H9 (cell line): ENCODE results near the gene NUP210. TPM values are rescaled to one million over a fixed set of nuclear protein-coding genes. Genes with fewer than 3 reads are reported as not detected.

Experiments used
- DNase-seq: peaks from one replicate; pipeline ENCODE4 v3.0.0-alpha.2; 2017
- H2AFZ ChIP-seq: one replicate; pipeline ENCODE4 v1.6.1; 2013; ENCODE audit warnings: mild to moderate bottlenecking, low read length, control low read depth, moderate library complexity
- H2AK5ac ChIP-seq: 2 replicates; pipeline ENCODE4 v1.6.1; 2013; ENCODE audit warnings: low read length, control low read depth, mixed read lengths; ENCODE audit not compliant: insufficient read length
- H2BK120ac ChIP-seq: one replicate; pipeline ENCODE4 v1.6.1; 2013; ENCODE audit warnings: low read depth, mild to moderate bottlenecking, low read length, control low read depth, inconsistent platforms; ENCODE audit not compliant: poor library complexity, severe bottlenecking
- H2BK12ac ChIP-seq: 2 replicates; pipeline ENCODE4 v1.6.1; 2013; ENCODE audit warnings: low read length, control low read depth, mixed read lengths, low read depth; ENCODE audit not compliant: insufficient read length
- H2BK15ac ChIP-seq: 2 replicates; pipeline ENCODE4 v1.6.1; 2013; ENCODE audit warnings: low read depth, low read length, control low read depth
- H2BK20ac ChIP-seq: one replicate; pipeline ENCODE4 v1.6.1; 2013; ENCODE audit warnings: low read depth, mild to moderate bottlenecking, low read length, control low read depth, inconsistent platforms; ENCODE audit not compliant: poor library complexity, severe bottlenecking
- H2BK5ac ChIP-seq: 2 replicates; pipeline ENCODE4 v1.6.1; 2013; ENCODE audit warnings: low read length, control low read depth, mixed read lengths; ENCODE audit not compliant: insufficient read length
- H3K14ac ChIP-seq: 2 replicates; pipeline ENCODE4 v1.6.1; 2013; ENCODE audit warnings: low read length, control low read depth; ENCODE audit not compliant: insufficient read depth
- H3K18ac ChIP-seq: 2 replicates; pipeline ENCODE4 v1.6.1; 2013; ENCODE audit warnings: low read depth, mild to moderate bottlenecking, mixed read lengths, low read length, control low read depth; ENCODE audit not compliant: insufficient read length
- H3K23ac ChIP-seq: 2 replicates; pipeline ENCODE4 v1.6.1; 2013; ENCODE audit warnings: low read length, control low read depth, mixed read lengths, low read depth; ENCODE audit not compliant: insufficient read length
- H3K23me2 ChIP-seq: 2 replicates; pipeline ENCODE4 v1.6.1; 2013; ENCODE audit warnings: low read depth, mild to moderate bottlenecking, mixed read lengths, low read length, control low read depth; ENCODE audit not compliant: insufficient read length, poor library complexity, severe bottlenecking
- H3K27ac ChIP-seq: 2 replicates; pipeline ENCODE4 v1.5.1; 2013; ENCODE audit warnings: low read length, control low read depth, mixed read lengths, low read depth; ENCODE audit not compliant: insufficient read length
- H3K27me3 ChIP-seq: 2 replicates; pipeline ENCODE4 v1.6.1; 2013; ENCODE audit warnings: low read length, control low read depth, inconsistent platforms; ENCODE audit not compliant: insufficient read depth
- H3K4ac ChIP-seq: 2 replicates; pipeline ENCODE4 v1.6.1; 2013; ENCODE audit warnings: low read depth, mild to moderate bottlenecking, control low read depth, inconsistent platforms, low read length, moderate library complexity
- H3K4me1 ChIP-seq: 2 replicates; pipeline ENCODE4 v1.6.1; 2013; ENCODE audit warnings: low read length, control low read depth, inconsistent platforms; ENCODE audit not compliant: insufficient read depth
- H3K4me2 ChIP-seq: 2 replicates; pipeline ENCODE4 v1.6.1; 2013; ENCODE audit warnings: low read length, control low read depth, mixed read lengths; ENCODE audit not compliant: insufficient read length, insufficient read depth
- H3K56ac ChIP-seq: 2 replicates; pipeline ENCODE4 v1.6.1; 2013; ENCODE audit warnings: low read depth, mild to moderate bottlenecking, mixed read lengths, low read length, control low read depth; ENCODE audit not compliant: insufficient read length
- H3K79me1 ChIP-seq: 2 replicates; pipeline ENCODE4 v1.6.1; 2013; ENCODE audit warnings: low read depth, mild to moderate bottlenecking, moderate library complexity, low read length, control low read depth, inconsistent platforms; ENCODE audit not compliant: insufficient read depth, poor library complexity, severe bottlenecking
- H3K79me2 ChIP-seq: 2 replicates; pipeline ENCODE4 v1.6.1; 2013; ENCODE audit warnings: low read length, control low read depth, inconsistent platforms; ENCODE audit not compliant: insufficient read depth
- H3K9ac ChIP-seq: 2 replicates; pipeline ENCODE4 v1.6.1; 2013; ENCODE audit warnings: low read length, control low read depth, mixed read lengths; ENCODE audit not compliant: insufficient read length; ENCODE audit errors: extremely low read depth
- H3K9me3 ChIP-seq: one replicate; pipeline ENCODE4 v1.6.1; 2013; ENCODE audit warnings: low read depth, low read length, inconsistent platforms; ENCODE audit not compliant: control insufficient read depth
- H3T11ph ChIP-seq: one replicate; pipeline ENCODE4 v1.6.1; 2013; ENCODE audit warnings: mild to moderate bottlenecking, low read length, control low read depth, inconsistent platforms
- H4K20me1 ChIP-seq: one replicate; pipeline ENCODE4 v1.6.1; 2013; ENCODE audit not compliant: control insufficient read depth, insufficient read length, insufficient read depth
- H4K5ac ChIP-seq: 2 replicates; pipeline ENCODE4 v1.6.1; 2013; ENCODE audit warnings: low read depth, mild to moderate bottlenecking, mixed read lengths, low read length, control low read depth; ENCODE audit not compliant: insufficient read length
- H4K8ac ChIP-seq: replicated peaks from 2 replicates; pipeline ENCODE4 v1.6.1; 2013; ENCODE audit warnings: low read length, control low read depth, mixed read lengths, low read depth; ENCODE audit not compliant: insufficient read length
- H4K91ac ChIP-seq: 2 replicates; pipeline ENCODE4 v1.6.1; 2013; ENCODE audit warnings: low read depth, mild to moderate bottlenecking, moderate library complexity, mixed read lengths, low read length, control low read depth; ENCODE audit not compliant: insufficient read length
- H3K27ac Mint-ChIP-seq, 3 experiments: 2 replicates in 2 of 3; 3 replicates in 1 of 3; pipeline ENCODE4 v1.8.0; 2020 to 2021; ENCODE audit warnings: mixed read lengths in 3 of 3, mild to moderate bottlenecking in 1 of 3, moderate library complexity in 1 of 3
- H3K27me3 Mint-ChIP-seq: 2 replicates; pipeline ENCODE4 v1.8.0; 2021; ENCODE audit warnings: low read depth, mild to moderate bottlenecking, moderate library complexity, mixed read lengths
- H3K36me3 Mint-ChIP-seq, 3 experiments: 2 replicates in 2 of 3; 3 replicates in 1 of 3; pipeline ENCODE4 v1.8.0; 2020 to 2021; ENCODE audit warnings: low read depth in 3 of 3, mixed read lengths in 3 of 3; ENCODE audit not compliant: insufficient read depth in 1 of 3
- H3K4me1 Mint-ChIP-seq, 2 experiments: 2 replicates each; pipeline ENCODE4 v1.8.0; 2020; ENCODE audit warnings: mixed read lengths in 2 of 2
- H3K4me3 Mint-ChIP-seq, 2 experiments: 2 replicates in 1 of 2; 3 replicates in 1 of 2; pipeline ENCODE4 v1.8.0; 2020 to 2021; ENCODE audit warnings: mild to moderate bottlenecking in 2 of 2, mixed read lengths in 2 of 2, moderate library complexity in 1 of 2
- H3K9me3 Mint-ChIP-seq, 2 experiments: 2 replicates in 1 of 2; 3 replicates in 1 of 2; pipeline ENCODE4 v1.8.0; 2020; ENCODE audit warnings: mild to moderate bottlenecking in 2 of 2, mixed read lengths in 2 of 2, moderate library complexity in 1 of 2
- CTCF ChIP-seq: fragments of 200-600 bp; sonication (generic); conservative IDR thresholded peaks from 3 replicates; pipeline ENCODE4 v1.8.0; 2021; ENCODE audit warnings: antibody characterized with exemption, mild to moderate bottlenecking
- WGBS: extraction: QIAGEN DNeasy Blood & Tissue Kit; methylation state at CpG from one replicate; pipeline ENCODE4 v1.1.7; 2013; ENCODE audit warnings: missing lambda C conversion rate, low lambda C conversion rate, mixed read lengths; ENCODE audit not compliant: insufficient read length; ENCODE audit errors: extremely low coverage; 5-methylcytosine and 5-hydroxymethylcytosine counted together
- total RNA-seq: library from RNA; stranded (reverse); gene quantifications from 2 replicates; pipeline ENCODE4 v1.2.1, GENCODE V29; 2021

The NUP210 gene
- total RNA-seq, 1 experiment from 2014 or later, result 48.8 TPM

GRCh38 chr3:13455644-13456043 is 35.5 kb upstream of the NUP210 start:
- H3K9me3 ChIP-seq, result no peaks in the 10 kb centered on the region
- no peaks in the 10 kb centered on the region for H3K9me3 Mint-ChIP-seq
- no peak overlapping the region for H3K23ac ChIP-seq
- no peak overlapping the region for H2BK12ac ChIP-seq
- H3K56ac ChIP-seq, result no peak overlapping the region
- peaks cover 19% of the 10 kb centered on the region for H3K27me3 Mint-ChIP-seq
- no peak overlapping the region for H4K8ac ChIP-seq
- no peak overlapping the region for H3K27ac Mint-ChIP-seq
- H3K4me1 ChIP-seq, result no peaks in the 10 kb centered on the region
- H3K4me2 ChIP-seq, result no peak overlapping the region
- H3K36me3 Mint-ChIP-seq, result no peaks in the 10 kb centered on the region
- no peaks in the 10 kb centered on the region for H3K79me2 ChIP-seq
- H3K27me3 ChIP-seq, result no peaks in the 10 kb centered on the region; the same call in 1 of the 2 replicates
- no peak overlapping the region for H3K9ac ChIP-seq
- no peak overlapping the region for H4K91ac ChIP-seq
- no peaks in the 10 kb centered on the region for H4K20me1 ChIP-seq
- H2AFZ ChIP-seq, result no peak overlapping the region
- H2BK20ac ChIP-seq, result no peak overlapping the region
- no peak overlapping the region for H3T11ph ChIP-seq
- no CpG with 5 or more reads among the region's 6 CpGs for WGBS
- peaks cover 9 to 13% of the 10 kb centered on the region in 2 experiments for H3K4me1 Mint-ChIP-seq
- DNase-seq, result no peak
- no peak overlapping the region for H3K18ac ChIP-seq
- no peak overlapping the region for H3K14ac ChIP-seq
- H3K4ac ChIP-seq, result no peak overlapping the region
- H3K79me1 ChIP-seq, result no peaks in the 10 kb centered on the region
- H2AK5ac ChIP-seq, result no peak overlapping the region
- no peak overlapping the region for H4K5ac ChIP-seq
- no peak overlapping the region for H3K4me3 Mint-ChIP-seq
- H3K27ac ChIP-seq, result no peak overlapping the region
- no peak for TF ChIP-seq CTCF
- H3K23me2 ChIP-seq, result no peaks in the 10 kb centered on the region
- H2BK15ac ChIP-seq, result no peak overlapping the region
- no peak overlapping the region for H2BK5ac ChIP-seq
- H2BK120ac ChIP-seq, result no peak overlapping the region
